Liver (tissue), 9 donors: Measurements from ENCODE around the gene SFT2D1. TPM values are rescaled to one million over a fixed set of nuclear protein-coding genes. Genes with fewer than 3 reads are reported as not detected.

Source experiments
- DNase-seq: peaks from one replicate; pipeline ENCODE4 v3.0.0-alpha.2; 2017; ENCODE audit warnings: low spot score
- H3K27ac ChIP-seq, 2 donors: one replicate each; pipeline ENCODE4 v1.7.0; 2013; ENCODE audit warnings: inconsistent platforms in 2 of 2, low read length in 2 of 2, control low read depth in 1 of 2, low read depth in 1 of 2, mild to moderate bottlenecking in 1 of 2
- H3K27me3 ChIP-seq, 4 donors: one replicate each; pipeline versions ENCODE4 v1.6.1 to v1.7.0; 2013; ENCODE audit warnings: low read length in 3 of 4, inconsistent platforms in 1 of 4, mild to moderate bottlenecking in 1 of 4, moderate library complexity in 1 of 4; ENCODE audit not compliant: control insufficient read depth in 4 of 4, insufficient read depth in 4 of 4
- H3K36me3 ChIP-seq, 4 donors: one replicate each; pipeline versions ENCODE4 v1.6.1 to v1.7.0; 2013; ENCODE audit warnings: low read length in 3 of 4, mild to moderate bottlenecking in 3 of 4, low read depth in 1 of 4, moderate library complexity in 1 of 4; ENCODE audit not compliant: control insufficient read depth in 4 of 4, insufficient read depth in 3 of 4
- H3K4me1 ChIP-seq, 4 donors: one replicate each; pipeline versions ENCODE4 v1.6.1 to v1.7.0; 2013; ENCODE audit warnings: low read length in 3 of 4, mild to moderate bottlenecking in 3 of 4, moderate library complexity in 1 of 4; ENCODE audit not compliant: control insufficient read depth in 4 of 4, insufficient read depth in 4 of 4
- H3K4me3 ChIP-seq, 3 donors: one replicate each; pipeline versions ENCODE4 v1.6.1 to v1.7.0; 2013; ENCODE audit warnings: low read length in 3 of 3, control low read depth in 1 of 3, low read depth in 1 of 3, mild to moderate bottlenecking in 1 of 3
- H3K9ac ChIP-seq, 2 donors: one replicate each; pipeline ENCODE4 v1.7.0; 2013; ENCODE audit warnings: low read length in 2 of 2, mild to moderate bottlenecking in 2 of 2, moderate library complexity in 2 of 2, control low read depth in 1 of 2, low read depth in 1 of 2
- H3K9me3 ChIP-seq, 4 donors: one replicate each; pipeline versions ENCODE4 v1.6.1 to v1.7.0; 2013; ENCODE audit warnings: low read length in 3 of 4; ENCODE audit not compliant: control insufficient read depth in 4 of 4
- ATF3 ChIP-seq: IDR thresholded peaks from 2 replicates; pipeline ENCODE4 v1.6.1; 2016; ENCODE audit warnings: antibody characterized with exemption
- CTCF ChIP-seq: fragments of 150-350 bp; IDR thresholded peaks from 2 replicates; pipeline ENCODE4 v1.5.1; 2017; ENCODE audit warnings: improper control_type of control experiment, low read depth, low read length; ENCODE audit not compliant: missing input control
- EGR1 ChIP-seq, 2 donors: IDR thresholded peaks; 2 replicates each; pipeline ENCODE4 v1.6.1; 2016 to 2018; ENCODE audit warnings: antibody characterized with exemption in 2 of 2, low read depth in 2 of 2
- FOXA1 ChIP-seq: IDR thresholded peaks from 2 replicates; pipeline ENCODE4 v1.6.1; 2016; ENCODE audit warnings: antibody characterized with exemption
- FOXA2 ChIP-seq: IDR thresholded peaks from 2 replicates; pipeline ENCODE4 v1.6.1; 2016; ENCODE audit warnings: antibody characterized with exemption
- GABPA ChIP-seq, 2 donors: IDR thresholded peaks in 1 of 2; conservative IDR thresholded peaks in 1 of 2; 2 replicates each; pipeline ENCODE4 v1.6.1; 2016; ENCODE audit warnings: antibody characterized with exemption in 2 of 2, mild to moderate bottlenecking in 1 of 2, moderate library complexity in 1 of 2
- HNF4A ChIP-seq, 2 donors: conservative IDR thresholded peaks; 2 replicates each; pipeline ENCODE4 v1.6.1; 2016; ENCODE audit warnings: antibody characterized with exemption in 2 of 2, mild to moderate bottlenecking in 2 of 2
- HNF4G ChIP-seq: IDR thresholded peaks from 2 replicates; pipeline ENCODE4 v1.6.1; 2016; ENCODE audit warnings: antibody characterized with exemption
- JUND ChIP-seq, 2 donors: IDR thresholded peaks; 2 replicates each; pipeline ENCODE4 v1.6.1; 2016; ENCODE audit warnings: antibody characterized with exemption in 2 of 2
- MAX ChIP-seq: IDR thresholded peaks from 2 replicates; pipeline ENCODE4 v1.6.1; 2016; ENCODE audit warnings: antibody characterized with exemption
- NR2F2 ChIP-seq: IDR thresholded peaks from 2 replicates; pipeline ENCODE4 v1.6.1; 2016; ENCODE audit warnings: antibody characterized with exemption
- RAD21 ChIP-seq, 2 donors: IDR thresholded peaks; 2 replicates each; pipeline ENCODE4 v1.6.1; 2016; ENCODE audit warnings: antibody characterized with exemption in 2 of 2, mild to moderate bottlenecking in 2 of 2
- REST ChIP-seq: IDR thresholded peaks from 2 replicates; pipeline ENCODE4 v1.6.1; 2016; ENCODE audit warnings: antibody characterized with exemption, mild to moderate bottlenecking
- RXRA ChIP-seq, 2 donors: IDR thresholded peaks; 2 replicates each; pipeline ENCODE4 v1.6.1; 2017 to 2018; ENCODE audit warnings: antibody characterized with exemption in 2 of 2, mild to moderate bottlenecking in 1 of 2
- SP1 ChIP-seq: IDR thresholded peaks from 2 replicates; pipeline ENCODE4 v1.6.1; 2018; ENCODE audit warnings: antibody characterized with exemption, mild to moderate bottlenecking
- TAF1 ChIP-seq: conservative IDR thresholded peaks from 2 replicates; pipeline ENCODE4 v1.6.1; 2016; ENCODE audit warnings: antibody characterized with exemption, mild to moderate bottlenecking
- YY1 ChIP-seq: IDR thresholded peaks from 2 replicates; pipeline ENCODE4 v1.6.1; 2016; ENCODE audit warnings: antibody characterized with exemption, mild to moderate bottlenecking
- ZBTB33 ChIP-seq: IDR thresholded peaks from 2 replicates; pipeline ENCODE4 v1.6.1; 2016; ENCODE audit warnings: antibody characterized with exemption
- WGBS: extraction: QIAGEN DNeasy Blood & Tissue Kit; methylation state at CpG from one replicate; pipeline ENCODE4 v1.1.7; 2013; 5-methylcytosine and 5-hydroxymethylcytosine counted together
- polyA plus RNA-seq, 2 donors: library from polyadenylated mRNA; stranded (reverse) in 1 of 2; unstranded in 1 of 2; fragments of 200-250 nt in 1 of 2; fragments of >200 nt in 1 of 2; fragmentation: Nextera tagmentation in 1 of 2; extraction: Ambion mirVana in 1 of 2; gene quantifications; one replicate each; pipeline versions ENCODE4 v1.2.1 to v1.2.3, GENCODE V29; 2013 to 2015
- total RNA-seq, 2 donors: library from RNA; depleted of rRNA; stranded (reverse); fragments of >200 nt; gene quantifications; one replicate each; pipeline ENCODE4 v1.2.3, GENCODE V29; 2014
- donor health status: healthy.
- donor health status: healthy.
- donor health status: healthy.
- donor health status: healthy.
- donor health status: healthy.

Gene SFT2D1
- total and polyA plus RNA-seq, 4 donors: 9.5 to 16.6 (median 15.2) TPM

GRCh38 chr6:166317261-166318212 is 24.8 kb downstream of the SFT2D1 start:
- no peak overlapping the region for H3K4me3 ChIP-seq
- H3K9ac ChIP-seq: no peak overlapping the region
- H3K9me3 ChIP-seq: no peaks in the 10 kb centered on the region
- DNase-seq: no peak
- no peaks in the 10 kb centered on the region for H3K27me3 ChIP-seq
- no peak overlapping the region for H3K27ac ChIP-seq
- H3K4me1 ChIP-seq: no peaks in the 10 kb centered on the region
- 87% methylated on average over 19 of the region's 19 CpGs for WGBS
- no peak for TF ChIP-seq HNF4G
- no peak for TF ChIP-seq CTCF
- TF ChIP-seq TAF1: no peak
- TF ChIP-seq GABPA (IDR thresholded peaks at IDR 0.05 in 1 of 2, conservative IDR thresholded peaks at IDR 0.05 in 1 of 2): no peak
- TF ChIP-seq ZBTB33: no peak
- TF ChIP-seq JUND (IDR thresholded peaks at IDR 0.05): no peak
- TF ChIP-seq FOXA1: no peak
- peaks cover 1 to 10% (median 6%) of the 10 kb centered on the region in 4 donors for H3K36me3 ChIP-seq

- DNase-seq: no peak
Measured at GRCh38 chr6:166315436-166315835, 26.9 kb downstream of the SFT2D1 start.

More at GRCh38 chr6:166315436-166315835, 26.9 kb downstream of the SFT2D1 start:
- H3K9ac ChIP-seq: no peak overlapping the region
- no peak overlapping the region for H3K27ac ChIP-seq
- no peaks in the 10 kb centered on the region for H3K9me3 ChIP-seq
- no peaks in the 10 kb centered on the region for H3K27me3 ChIP-seq
- no peak for TF ChIP-seq NR2F2
- no peak for TF ChIP-seq SP1
- TF ChIP-seq FOXA2: no peak
- TF ChIP-seq REST: no peak
- no peak for TF ChIP-seq ZBTB33
- TF ChIP-seq YY1: no peak
- TF ChIP-seq ATF3: no peak
- TF ChIP-seq TAF1: no peak
- TF ChIP-seq GABPA (IDR thresholded peaks at IDR 0.05 in 1 of 2, conservative IDR thresholded peaks at IDR 0.05 in 1 of 2): no peak
- no peak for TF ChIP-seq EGR1 (IDR thresholded peaks at IDR 0.05; ENCODE audit: low read depth in 2 of 2)
- TF ChIP-seq FOXA1: no peak
- no peak for TF ChIP-seq HNF4G
- no peak for TF ChIP-seq JUND (IDR thresholded peaks at IDR 0.05)
- TF ChIP-seq MAX: no peak
- TF ChIP-seq RXRA (IDR thresholded peaks at IDR 0.05): no peak
- no peak for TF ChIP-seq RAD21 (IDR thresholded peaks at IDR 0.05)
- no peak for TF ChIP-seq CTCF
- TF ChIP-seq HNF4A (conservative IDR thresholded peaks at IDR 0.05): no peak
- H3K4me3 ChIP-seq: no peak overlapping the region
- no peaks in the 10 kb centered on the region for H3K4me1 ChIP-seq
- H3K36me3 ChIP-seq: peaks cover 0 to 6% (median 2%) of the 10 kb centered on the region in 4 donors
- WGBS: 88% methylated on average over 11 of the region's 11 CpGs
